ACHN (cell line): ENCODE data around the gene PFKP.
"Not testable (repeated sequence)": the region's sequence is repeated elsewhere in the genome, so short reads cannot be mapped to it uniquely, and the experiment has no call there.

Source experiments
- DNase-seq: peaks from one replicate; pipeline ENCODE4 v3.0.0-alpha.2; 2015
- in situ Hi-C: cut with HindIII; loops from 2 replicates; pipeline ENCODE4 v1.10.0; 2017; ENCODE audit warnings: low sequenced_read_pairs, low pct_ligation_motif_present, low pct_unique_long_range_greater_than_20kb

PFKP gene

DNA sequence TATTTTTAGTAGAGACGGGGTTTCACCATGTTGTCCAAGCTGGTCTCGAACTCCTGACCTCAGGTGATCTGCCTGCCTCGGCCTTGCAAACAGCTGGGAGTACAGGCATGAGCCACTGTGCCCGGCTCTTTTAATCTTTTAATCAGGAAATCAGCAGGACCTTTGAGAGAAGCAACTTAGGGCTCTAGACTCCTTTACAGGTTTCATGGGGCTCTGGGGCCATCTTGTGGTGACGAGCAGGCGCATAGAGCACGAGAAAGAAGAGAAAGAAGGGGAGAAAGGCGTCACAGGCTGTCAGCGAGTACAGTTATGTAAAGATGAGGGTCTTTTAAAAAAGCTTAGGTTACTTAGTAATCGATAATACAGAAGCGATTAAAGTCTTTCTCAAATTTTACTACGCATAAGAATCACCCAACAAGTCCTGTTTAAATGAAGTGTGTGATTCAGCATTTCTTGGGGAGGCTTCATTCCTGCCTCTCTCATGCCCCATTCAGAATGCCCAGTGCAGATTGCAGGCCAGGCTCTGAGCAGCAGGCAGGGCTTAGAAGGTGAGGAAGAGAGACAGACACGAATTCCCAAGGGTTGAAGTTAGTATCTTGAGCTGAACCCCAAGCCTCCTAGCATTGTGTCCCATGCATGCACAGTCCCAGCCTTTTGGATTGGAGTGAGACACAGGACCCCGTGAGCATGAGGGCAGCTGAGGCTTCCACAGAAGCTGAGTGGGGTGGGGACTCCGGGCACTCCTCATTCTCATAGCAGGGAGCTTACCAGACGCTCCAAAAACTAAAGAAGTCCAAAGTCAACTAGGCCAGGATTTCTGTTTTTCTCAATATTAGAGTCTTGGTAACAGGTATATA is 23.6 kb upstream of the PFKP start:
- peak; percentile 82 for DNase-seq
- in situ Hi-C loops, result loop anchor here (25.0 kb wide), 1 partner anchor 106 kb away; no protein-coding TSS in a partner anchor

DNA sequence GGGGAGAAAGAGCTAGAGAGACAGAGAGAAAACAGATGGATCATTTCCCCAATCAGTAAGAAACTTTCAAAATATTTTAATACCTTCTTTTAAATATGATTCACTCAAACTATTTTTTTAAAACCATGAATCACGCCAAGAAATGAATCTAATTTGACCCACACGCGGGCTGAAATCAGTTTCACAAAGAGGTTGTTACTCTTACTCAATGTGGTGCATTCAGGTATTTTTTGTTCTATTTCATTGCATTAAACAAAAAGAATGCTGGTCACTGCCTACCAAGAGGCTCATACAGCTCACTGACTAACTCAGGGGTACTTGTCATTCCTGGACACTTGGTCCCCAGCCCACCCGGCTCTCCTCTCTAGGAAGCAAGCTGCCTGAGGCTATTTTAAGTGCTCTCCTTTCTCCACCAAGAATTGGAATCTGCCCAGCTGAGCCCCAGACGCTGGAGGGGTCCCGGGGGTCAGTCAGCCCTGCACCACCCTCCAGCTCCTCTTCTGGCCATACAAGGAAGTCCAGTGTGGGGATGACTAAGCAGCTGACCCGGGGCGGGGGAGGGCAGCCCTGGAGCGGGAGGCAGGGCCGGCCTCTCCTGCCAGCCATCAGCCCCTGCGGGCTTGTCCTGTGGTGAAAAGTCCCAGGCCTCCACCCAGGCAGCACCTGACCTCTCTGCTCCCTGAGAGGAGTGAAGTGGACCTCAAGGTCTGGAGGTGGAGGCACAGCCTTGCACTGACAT is 21.7 kb upstream of the PFKP start:
- in situ Hi-C loops, result loop anchor here (25.0 kb wide), 1 partner anchor 108 kb away; no protein-coding TSS in a partner anchor
- peak; percentile 78 for DNase-seq

DNA sequence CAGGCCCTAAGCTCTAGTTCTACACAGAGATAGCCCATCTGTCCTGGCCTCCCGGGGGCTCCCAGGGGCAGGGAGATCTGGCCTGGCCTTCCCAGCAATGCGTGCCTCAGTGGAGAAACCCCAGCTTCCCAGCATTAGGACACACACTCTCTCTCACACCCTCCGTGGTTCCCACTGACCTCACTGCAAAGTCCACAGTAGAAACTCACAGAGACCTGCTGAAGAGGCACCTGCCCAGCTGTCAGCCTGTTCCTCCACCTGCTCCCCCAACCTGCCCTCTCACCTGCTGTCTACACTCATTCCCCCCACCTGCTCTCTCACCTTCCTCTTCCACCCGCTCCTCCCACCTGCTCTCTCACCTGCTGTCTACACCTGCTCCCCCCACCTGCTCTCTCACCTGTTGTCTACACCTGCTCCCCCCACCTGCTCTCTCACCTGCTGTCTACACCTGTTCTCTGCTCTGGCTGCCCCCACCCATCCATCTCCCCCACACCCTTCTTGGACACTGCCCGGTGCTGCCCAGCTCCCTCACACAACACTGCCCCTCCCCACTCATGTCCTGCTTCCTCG is 21.1 kb upstream of the PFKP start:
- DNase-seq, result no peak
- in situ Hi-C loops, result loop anchor here (25.0 kb wide), 1 partner anchor 109 kb away; no protein-coding TSS in a partner anchor

DNA sequence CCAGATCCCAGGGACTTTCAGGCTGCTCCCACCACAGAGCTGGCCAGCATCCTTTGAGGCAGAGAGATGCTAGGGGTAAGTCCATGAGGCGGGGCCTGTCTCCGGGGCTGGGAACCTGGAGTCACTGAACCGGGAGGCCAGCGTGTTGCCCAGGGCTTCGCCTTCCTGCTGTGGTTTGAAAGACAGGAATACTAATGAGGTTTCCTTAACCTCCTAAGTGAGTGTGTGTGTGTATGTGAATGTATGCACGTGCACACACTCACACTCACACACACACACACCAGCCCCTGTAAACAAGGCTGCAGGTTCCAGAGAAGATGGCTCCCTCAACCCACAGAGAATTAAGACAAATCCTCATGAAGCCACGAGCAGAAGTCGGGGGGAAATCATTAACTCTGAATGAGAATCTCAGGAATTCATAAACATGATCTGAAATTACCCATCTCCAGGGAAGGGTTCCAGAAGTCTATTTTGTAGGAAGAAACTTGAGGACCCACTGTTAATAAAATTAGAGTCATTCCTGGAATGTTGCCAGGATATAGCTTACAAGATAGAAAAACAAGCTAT is 20.3 kb upstream of the PFKP start:
- DNase-seq, result peak; percentile 23
- in situ Hi-C loops, result loop anchor here (25.0 kb wide), 1 partner anchor 110 kb away; no protein-coding TSS in a partner anchor

DNA sequence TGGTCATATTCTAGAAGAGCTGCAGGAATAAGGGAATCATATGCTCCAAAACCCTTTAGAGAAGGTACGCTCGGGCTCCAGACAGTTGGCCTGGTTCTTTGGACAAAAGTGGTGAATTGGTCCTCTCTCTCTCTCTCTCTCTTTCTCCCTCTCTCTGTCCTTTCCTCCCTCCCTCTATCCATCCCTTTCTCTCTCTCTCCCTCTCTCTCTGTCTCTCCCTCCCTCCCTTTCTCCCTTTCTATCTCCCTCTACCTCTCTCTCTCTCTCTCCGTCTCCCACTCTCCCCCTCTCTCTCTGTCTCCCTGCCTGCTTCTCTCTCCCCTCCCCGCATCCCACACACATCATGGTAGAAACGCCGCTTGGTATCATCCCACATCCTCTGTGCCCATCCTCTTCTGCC is 19.8 kb upstream of the PFKP start:
- no peak for DNase-seq
- in situ Hi-C loops, result loop anchor here (25.0 kb wide), 1 partner anchor 110 kb away; no protein-coding TSS in a partner anchor

DNA sequence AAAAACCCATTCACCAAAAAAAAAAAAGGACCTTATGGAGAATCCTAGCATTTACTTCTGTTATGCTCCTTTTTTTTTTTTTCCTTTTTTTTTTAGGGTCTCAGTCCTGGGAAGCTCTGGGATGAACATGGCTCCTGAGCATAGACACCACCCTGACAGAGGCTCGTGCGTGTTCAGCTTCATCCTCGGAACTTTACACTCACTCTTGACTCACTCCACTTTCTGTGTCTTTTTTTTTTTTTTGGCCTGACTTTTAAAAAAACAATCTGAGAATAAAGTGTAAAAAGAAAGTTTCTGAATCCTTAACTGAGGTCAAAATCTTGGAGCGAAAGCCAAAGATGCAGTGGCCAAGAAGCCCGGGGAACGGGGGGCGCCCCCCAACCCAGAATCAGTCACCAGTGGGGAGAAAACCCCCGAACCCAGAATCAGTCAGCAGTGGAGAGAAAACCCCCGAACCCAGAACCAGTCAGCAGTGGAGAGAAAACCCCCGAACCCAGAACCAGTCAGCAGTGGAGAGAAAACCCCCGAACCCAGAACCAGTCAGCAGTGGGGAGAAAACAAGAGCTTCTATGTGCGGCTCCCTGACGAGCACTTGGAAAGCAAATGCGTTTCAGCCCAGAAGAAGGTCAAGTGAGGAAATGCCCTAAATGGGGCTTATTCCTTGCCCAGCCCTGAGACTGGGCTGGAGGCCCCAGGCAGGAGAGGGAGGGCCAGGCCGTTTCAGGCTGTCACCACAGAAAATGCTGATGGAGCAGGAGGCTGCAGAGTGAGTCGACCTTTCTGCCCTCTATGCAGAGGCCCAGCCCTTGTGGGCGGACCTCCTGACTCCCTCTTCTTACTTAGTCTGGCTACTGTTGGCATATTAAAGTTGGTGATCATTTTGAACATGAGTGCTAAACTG is 19.0 kb upstream of the PFKP start:
- DNase-seq, result peak; percentile 54
- in situ Hi-C loops, result loop anchor here (25.0 kb wide), 1 partner anchor 111 kb away; no protein-coding TSS in a partner anchor

DNA sequence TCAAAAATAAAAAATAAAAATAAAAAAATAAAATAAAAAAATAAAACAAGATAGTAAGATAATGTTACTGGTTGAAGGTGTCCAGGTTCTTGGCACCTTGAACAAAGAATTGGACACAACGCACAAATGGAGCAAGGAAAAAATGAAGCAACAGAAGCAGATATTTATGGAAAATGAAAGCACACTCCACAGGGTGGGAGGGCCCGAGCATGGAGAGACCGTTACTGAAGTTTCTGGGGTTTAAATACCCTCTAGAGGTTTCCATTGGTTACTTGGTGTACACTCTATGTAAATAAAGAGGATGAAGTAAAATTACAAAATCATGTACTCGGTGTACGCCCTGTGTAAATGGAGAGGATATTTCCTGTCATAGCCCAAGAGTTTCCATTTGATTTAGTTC is 15.7 kb upstream of the PFKP start:
- no peak for DNase-seq
- in situ Hi-C loops, result no loop called here

DNA sequence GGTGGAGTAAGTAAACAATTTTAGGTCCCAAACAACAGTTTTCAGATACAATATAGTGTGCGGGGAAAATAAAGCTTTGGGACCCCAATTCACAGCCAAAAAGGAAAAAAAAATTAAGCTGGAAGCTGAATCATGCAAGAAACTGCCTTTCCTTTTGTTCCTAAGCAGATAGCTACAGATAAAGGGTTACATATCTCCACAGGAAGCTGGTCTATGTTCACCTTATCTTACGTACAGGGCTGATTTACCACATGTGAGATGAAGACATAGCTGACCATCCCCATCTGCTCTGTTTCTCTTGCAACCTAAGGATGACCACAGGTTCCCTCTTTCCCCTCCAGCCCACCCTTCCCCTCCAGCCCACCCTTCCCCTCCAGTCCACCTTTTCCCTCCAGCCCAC is 14.2 kb upstream of the PFKP start:
- no peak for DNase-seq
- in situ Hi-C loops, result no loop called here

DNA sequence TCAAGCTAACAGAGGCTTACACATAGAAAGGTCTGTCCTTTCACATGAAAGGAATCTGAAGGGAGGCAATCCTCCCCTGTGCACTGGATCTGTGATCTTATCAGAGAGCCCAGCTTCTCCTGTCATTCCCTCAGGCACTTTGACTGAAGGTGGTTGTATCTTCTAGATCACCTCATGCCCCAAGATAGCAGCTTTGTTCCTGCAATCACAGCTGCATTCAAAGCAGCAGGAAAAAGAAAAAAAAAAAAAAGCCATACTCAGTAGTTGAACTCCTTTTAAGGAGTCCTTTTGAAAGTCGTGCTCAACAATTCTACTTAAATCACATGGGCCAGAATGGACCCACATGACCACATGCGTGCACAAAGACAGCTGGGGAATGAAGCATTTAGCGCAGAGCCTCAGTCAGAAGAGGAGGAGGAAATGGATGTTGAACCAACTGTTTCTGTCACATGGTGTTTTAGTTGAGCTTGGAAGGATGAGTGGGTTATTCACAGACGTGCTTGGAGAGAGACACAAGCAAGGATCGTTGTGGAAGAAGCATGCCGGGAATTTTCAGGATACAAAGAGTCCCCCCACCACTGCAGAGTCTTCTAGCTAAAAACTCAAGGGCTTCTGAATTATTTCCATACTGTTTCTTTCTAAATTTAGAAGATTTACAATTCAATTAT is 13.0 kb upstream of the PFKP start:
- DNase-seq, result no peak
- in situ Hi-C loops, result no loop called here

DNA sequence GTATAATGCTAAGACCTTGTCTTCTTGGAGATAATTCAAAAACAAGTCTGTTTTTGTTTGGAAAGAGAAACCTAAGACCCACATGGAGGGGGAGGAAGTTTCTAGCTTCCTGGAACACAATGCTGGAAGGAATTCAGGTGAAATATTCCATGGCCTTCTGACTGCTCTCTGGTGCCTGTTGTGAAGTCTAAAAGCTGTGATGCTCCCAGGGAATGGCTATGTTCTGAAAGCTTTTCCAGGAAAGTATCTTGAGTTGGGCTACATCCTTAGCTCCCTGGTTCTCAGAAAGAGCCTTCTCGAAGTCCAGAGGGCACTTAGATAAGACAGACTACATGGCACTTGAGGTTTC is 12.5 kb upstream of the PFKP start:
- in situ Hi-C loops, result no loop called here
- no peak for DNase-seq

DNA sequence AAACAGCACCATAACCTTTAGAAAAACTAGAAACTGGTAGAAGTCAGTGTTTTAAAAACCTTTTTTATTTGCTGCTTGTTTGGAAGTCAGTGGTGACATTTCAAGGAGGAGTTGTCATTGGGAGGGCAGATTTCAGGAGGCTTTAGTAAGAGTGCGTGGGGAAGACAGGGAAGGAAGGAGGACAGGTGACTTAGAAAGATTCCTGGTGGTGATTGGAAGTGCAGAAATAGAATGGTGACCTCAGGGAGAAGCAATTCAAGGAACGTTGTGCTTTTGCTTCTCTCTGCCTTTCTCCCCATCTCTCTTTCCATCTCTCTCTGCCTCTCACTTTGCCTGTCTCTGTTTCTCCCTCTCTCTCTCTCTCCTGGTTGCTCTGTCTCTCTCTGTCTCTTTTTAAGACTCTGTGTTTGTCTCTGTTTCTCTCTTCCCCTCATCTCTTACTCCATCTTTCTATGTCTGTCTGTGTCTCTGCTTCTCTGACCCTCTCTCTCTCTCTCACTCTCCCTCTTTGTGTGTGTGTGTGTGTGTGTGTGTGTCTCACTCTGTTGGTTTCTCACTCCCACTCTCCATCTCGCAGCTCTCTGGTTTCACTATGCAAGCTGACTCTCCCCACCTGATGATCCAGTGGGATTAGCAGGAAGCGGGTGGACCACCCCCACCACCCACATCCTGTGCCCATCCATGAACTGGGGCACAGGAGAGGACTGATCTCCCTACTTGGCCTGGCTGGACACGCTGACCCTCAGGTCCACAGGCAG is 10.9 kb upstream of the PFKP start:
- in situ Hi-C loops, result no loop called here

DNA sequence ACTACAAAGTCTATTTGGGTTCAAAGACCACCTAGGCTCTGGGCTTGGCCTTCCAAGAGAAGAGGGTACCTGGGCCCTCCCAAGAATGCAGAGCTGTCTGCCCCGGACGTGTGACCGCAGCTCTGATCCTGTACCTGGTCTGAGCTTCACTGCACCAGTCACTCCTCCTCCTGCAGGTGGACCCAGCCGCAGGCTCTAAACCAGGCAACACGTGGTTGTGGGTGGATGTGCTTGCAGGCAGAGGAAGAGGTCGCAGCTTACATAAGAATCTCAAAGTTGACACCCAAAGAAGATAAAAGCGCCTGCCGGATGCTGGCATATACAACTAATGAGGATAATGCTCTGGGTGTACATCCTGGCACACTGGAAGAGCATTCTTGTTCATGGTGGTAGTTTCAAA is 9.4 kb upstream of the PFKP start:
- in situ Hi-C loops, result no loop called here
- DNase-seq, result no peak

More for the DNA sequence above, 10.9 kb upstream of the PFKP start:
- DNase-seq, result peak; percentile 31

DNA sequence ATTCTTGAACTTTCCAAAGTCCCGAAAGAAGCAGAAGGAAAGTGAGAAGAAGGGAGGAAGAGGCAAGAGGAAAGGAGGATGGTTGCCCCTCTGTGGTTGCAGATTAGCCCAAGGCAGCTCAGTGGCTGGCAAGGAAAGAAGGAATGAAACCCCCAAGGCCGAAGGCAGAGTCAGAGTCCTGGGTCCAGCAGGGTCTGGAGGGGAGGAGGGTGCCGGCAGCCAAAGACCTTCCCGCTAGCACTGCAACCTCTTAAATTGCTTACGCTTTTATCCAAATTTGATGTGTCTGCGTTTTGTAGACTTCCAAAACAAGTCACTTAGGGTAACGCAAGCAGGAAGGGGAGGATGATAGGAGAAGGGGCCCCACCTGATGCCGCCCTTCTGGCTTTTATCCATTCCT is 7.4 kb upstream of the PFKP start:
- in situ Hi-C loops, result no loop called here
- no peak for DNase-seq

DNA sequence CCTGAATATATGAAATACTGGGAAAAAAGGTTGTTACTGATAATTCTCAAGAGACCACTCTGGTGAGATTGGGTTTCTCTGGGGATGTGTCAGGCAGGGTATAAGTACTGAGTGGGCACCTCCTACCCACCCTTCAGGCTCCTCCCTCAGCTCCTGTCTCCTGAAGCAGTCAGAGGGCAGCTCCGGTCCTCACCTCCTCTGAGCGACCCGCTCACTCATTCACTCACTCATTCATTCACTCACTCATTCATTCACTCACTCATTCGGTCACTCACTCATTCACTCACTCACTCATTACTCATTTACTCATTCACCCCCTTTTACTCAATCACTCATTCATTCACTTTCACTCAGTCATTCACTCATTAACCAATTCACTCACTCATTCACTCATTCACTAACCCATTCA is 6.9 kb upstream of the PFKP start:
- DNase-seq, result no peak
- in situ Hi-C loops, result no loop called here

DNA sequence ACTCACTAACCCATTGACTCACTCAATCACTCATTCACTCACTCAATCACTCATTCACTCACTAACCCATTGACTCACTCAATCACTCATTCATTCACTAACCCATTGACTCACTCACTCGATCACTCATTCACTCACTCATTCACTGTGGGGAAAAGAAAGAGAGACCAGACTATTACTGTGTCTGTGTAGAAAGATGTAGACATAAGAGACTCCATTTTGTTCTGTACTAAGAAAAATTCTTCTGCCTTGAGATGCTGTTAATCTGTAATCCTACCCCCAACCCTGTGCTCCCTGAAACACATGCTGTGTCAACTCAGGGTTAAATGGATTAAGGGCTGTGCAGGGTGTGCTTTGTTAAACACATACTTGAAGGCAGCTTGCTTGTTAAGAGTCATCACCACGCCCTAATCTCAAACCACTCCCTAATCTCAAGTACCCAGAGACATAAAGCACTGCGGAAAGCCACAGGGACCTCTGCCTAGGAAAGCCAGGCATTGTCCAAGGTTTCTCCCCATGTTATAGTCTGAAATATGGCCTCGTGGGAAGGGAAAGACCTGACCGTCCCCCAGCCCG is 5.9 kb upstream of the PFKP start:
- DNase-seq, in situ Hi-C loops: not testable (repeated sequence)

DNA sequence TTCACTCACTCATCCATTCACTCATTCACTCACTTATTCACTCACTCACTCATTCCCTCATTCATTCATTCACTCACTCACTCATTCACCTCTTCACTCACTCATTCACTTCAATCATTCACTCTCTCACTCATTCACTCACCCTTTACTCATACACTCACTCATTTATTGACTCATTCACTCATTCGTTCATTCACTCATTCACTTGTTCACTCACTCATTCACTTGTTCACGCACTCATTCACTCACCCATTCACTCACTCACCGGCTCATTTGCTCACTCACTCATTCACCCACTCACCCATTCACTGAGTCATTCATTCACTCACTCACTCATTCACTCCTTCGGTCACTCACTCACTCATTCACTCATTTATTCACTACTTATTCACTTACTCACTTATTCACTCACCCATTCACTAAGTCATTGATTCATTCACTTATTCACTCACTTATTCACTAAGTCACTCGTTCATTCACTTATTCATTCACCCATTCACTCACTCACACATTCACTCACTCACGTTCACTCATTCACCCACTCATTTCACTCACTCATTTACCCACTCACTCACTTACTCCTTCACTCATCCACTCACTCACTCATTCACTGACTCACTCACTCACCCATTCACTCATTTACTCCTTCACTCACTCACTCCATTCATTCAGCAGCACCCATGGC is 4.7 kb upstream of the PFKP start:
- in situ Hi-C loops, result no loop called here
- DNase-seq, result no peak
